HepG2 (cell line): ENCODE measurements around the gene PDLIM4. TPM values are rescaled to one million over a fixed set of nuclear protein-coding genes. Genes with fewer than 3 reads are reported as not detected.

Experiments used
- ATAC-seq: fragments of 200-7000 bp; cut with Tn5 transposase; 3 replicates; pipeline ENCODE4 v1.9.1; 2020; ENCODE audit warnings: mild to moderate bottlenecking, moderate library complexity
- Bru-seq: library from RNA; stranded (reverse); fragments of 400-500 nt; gene quantifications from one replicate; lab custom pipeline; 2021; lab: Mats Ljungman, UMichigan
- BruChase-seq, 2 experiments: library from RNA; stranded (reverse); fragments of 400-500 nt; gene quantifications; one replicate each; lab custom pipeline; 2021; lab: Mats Ljungman, UMichigan
- BruUV-seq: library from RNA; stranded (reverse); fragments of 400-500 nt; replicated peaks from 2 replicates; lab custom pipeline; 2021; lab: Mats Ljungman, UMichigan
- CTCF ChIA-PET: fragments of 300-600 bp; formaldehyde crosslinking; extraction: SDS; loops from one replicate; lab custom pipeline; 2021; ENCODE audit warnings: low total read pairs, inconsistent platforms, low intra/inter-chr PET ratio; lab: Yijun Ruan, JAX
- POLR2A ChIA-PET: fragments of 350-600 bp; sonication (Branson Sonifier 250); formaldehyde crosslinking; loops from one replicate; lab custom pipeline; 2020; ENCODE audit warnings: antibody characterized with exemption, inconsistent platforms; lab: Yijun Ruan, JAX
- DNase-seq: peaks from one replicate; pipeline ENCODE4 v3.0.0-alpha.2; 2015; ENCODE audit warnings: low spot score
- FAIRE-seq: peaks from 3 replicates; lab custom pipeline; 2011; peaks lifted over from hg19 to GRCh38; lab: Jason Lieb, UNC
- H2AFZ ChIP-seq: one replicate; pipeline ENCODE4 v1.6.1; 2011; ENCODE audit warnings: low read length, inconsistent platforms
- H3K27ac ChIP-seq: fragments of 300-600 bp; 3 replicates; pipeline ENCODE4 v1.8.0; 2011; ENCODE audit warnings: mixed run types, mild to moderate bottlenecking, mixed read lengths, low read length, inconsistent platforms; ENCODE audit not compliant: insufficient read depth; ENCODE audit errors: extremely low read length
- H3K27me3 ChIP-seq, 2 experiments: fragments of 200-600 bp in 1 of 2; 2 replicates in 1 of 2; 3 replicates in 1 of 2; pipeline versions ENCODE4 v1.6.0 to v1.8.0; 2011; ENCODE audit warnings: low read length in 2 of 2, mild to moderate bottlenecking in 2 of 2, moderate library complexity in 2 of 2, inconsistent platforms in 1 of 2; ENCODE audit not compliant: insufficient read depth in 2 of 2, control insufficient read depth in 1 of 2
- H3K36me3 ChIP-seq, 2 experiments: fragments of 200-600 bp in 1 of 2; replicated peaks in 1 of 2; 2 replicates in 1 of 2; 3 replicates in 1 of 2; pipeline versions ENCODE4 v1.5.1 to v1.8.0; 2011; ENCODE audit warnings: low read length in 2 of 2, inconsistent platforms in 1 of 2; ENCODE audit not compliant: insufficient read depth in 2 of 2, control insufficient read depth in 1 of 2
- H3K4me1 ChIP-seq: 2 replicates; pipeline ENCODE4 v1.5.1; 2012; ENCODE audit warnings: low read length, inconsistent platforms; ENCODE audit not compliant: insufficient read depth
- H3K4me2 ChIP-seq: 2 replicates; pipeline ENCODE4 v1.6.0; 2011; ENCODE audit warnings: low read depth, low read length, inconsistent platforms
- H3K4me3 ChIP-seq, 3 experiments: fragments of 200-600 bp in 1 of 3; sonication (generic), shearing (Covaris generic) in 1 of 3; replicated peaks in 1 of 3; 2 replicates each; pipeline ENCODE4 v1.5.1; 2011 to 2016; ENCODE audit warnings: low read length in 3 of 3, inconsistent platforms in 2 of 3, low read depth in 2 of 3, mild to moderate bottlenecking in 2 of 3, control low read depth in 1 of 3, mixed read lengths in 1 of 3; ENCODE audit not compliant: insufficient read depth in 1 of 3
- H3K79me2 ChIP-seq: one replicate; pipeline ENCODE4 v1.6.1; 2011; ENCODE audit warnings: low read length, inconsistent platforms; ENCODE audit not compliant: insufficient read depth
- H3K9ac ChIP-seq: 2 replicates; pipeline ENCODE4 v1.6.0; 2011; ENCODE audit warnings: mild to moderate bottlenecking, low read depth, low read length, inconsistent platforms; ENCODE audit not compliant: insufficient read depth
- H3K9me3 ChIP-seq: 2 replicates; pipeline ENCODE4 v1.5.1; 2012; ENCODE audit warnings: mild to moderate bottlenecking, low read length
- H4K20me1 ChIP-seq: 2 replicates; pipeline ENCODE4 v1.6.0; 2011; ENCODE audit warnings: inconsistent platforms, mild to moderate bottlenecking, low read length, moderate library complexity; ENCODE audit not compliant: insufficient read depth
- ASH2L ChIP-seq: fragments of 300-600, 200-600 bp; sonication (generic); IDR thresholded peaks from 2 replicates; pipeline ENCODE4 v1.7.0; 2017; ENCODE audit warnings: low read depth, mild to moderate bottlenecking, moderate library complexity, mixed read lengths, low read length; ENCODE audit not compliant: insufficient read length
- HNRNPLL ChIP-seq: fragments of 200-400 bp; formaldehyde crosslinking; IDR thresholded peaks from 2 replicates; pipeline ENCODE4 v1.6.1; 2017; ENCODE audit warnings: mild to moderate bottlenecking, low read depth, low read length; ENCODE audit not compliant: poor library complexity, severe bottlenecking
- NFKB2 ChIP-seq: sonication (generic); formaldehyde crosslinking; IDR thresholded peaks from 2 replicates; pipeline ENCODE4 v1.4.0; 2020; ENCODE audit warnings: missing genetic modification reagents, borderline replicate concordance
- PHF8 ChIP-seq: sonication (generic); formaldehyde crosslinking; IDR thresholded peaks from 2 replicates; pipeline ENCODE4 v1.5.0; 2020; ENCODE audit warnings: missing genetic modification reagents
- SALL1 ChIP-seq: sonication (generic); formaldehyde crosslinking; IDR thresholded peaks from 2 replicates; pipeline ENCODE4 v1.8.0; 2022; ENCODE audit warnings: mild to moderate bottlenecking, missing genetic modification reagents
- TAF15 ChIP-seq: fragments of 200-400 bp; formaldehyde crosslinking; IDR thresholded peaks from one replicate; pipeline ENCODE4 v1.6.1; 2018; ENCODE audit warnings: mild to moderate bottlenecking, low read depth, low read length; ENCODE audit not compliant: poor library complexity, severe bottlenecking
- TMF1 ChIP-seq: sonication (generic); formaldehyde crosslinking; IDR thresholded peaks from 2 replicates; pipeline ENCODE4 v1.8.1; 2022; ENCODE audit warnings: low read depth, missing genetic modification reagents
- ZFY ChIP-seq: sonication (generic); formaldehyde crosslinking; IDR thresholded peaks from 2 replicates; pipeline ENCODE4 v1.4.0; 2020; ENCODE audit warnings: missing genetic modification reagents
- ZNF576 ChIP-seq: sonication (generic); formaldehyde crosslinking; IDR thresholded peaks from 2 replicates; pipeline ENCODE4 v1.4.0; 2020; ENCODE audit warnings: mild to moderate bottlenecking, missing genetic modification reagents
- ZNF672 ChIP-seq: sonication (generic); formaldehyde crosslinking; IDR thresholded peaks from 2 replicates; pipeline ENCODE4 v1.8.1; 2022; ENCODE audit warnings: missing genetic modification reagents
- WGBS: methylation state at CpG from one replicate; pipeline ENCODE4 v1.1.6; 2017; ENCODE audit warnings: low lambda C conversion rate; 5-methylcytosine and 5-hydroxymethylcytosine counted together
- in situ Hi-C: cut with HindIII; loops from 2 replicates; pipeline ENCODE4 v1.10.0; 2017; ENCODE audit warnings: low pct_unique_long_range_greater_than_20kb; ENCODE audit not compliant: extremely low pct_ligation_motif_present
- intact Hi-C: fragments of 100-400 bp; cut with micrococcal nuclease; formaldehyde crosslinking; loops from one replicate; pipeline ENCODE4 v1.10.0; 2022; ENCODE audit not compliant: unreplicated experiment
- long read RNA-seq, 2 experiments: library from RNA in 1 of 2; library from polyadenylated mRNA in 1 of 2; stranded (forward) in 1 of 2; unstranded in 1 of 2; transcript quantifications; one replicate each; pipeline ENCODE4 v2.0.0, GENCODE V29; 2019 to 2022
- polyA minus RNA-seq, 3 experiments: library from RNA; depleted of rRNA, polyadenylated mRNA; stranded (reverse); fragments of >200 nt; gene quantifications; 2 replicates each; pipeline ENCODE4 v1.2.3, GENCODE V29; 2011; ENCODE audit warnings: low replicate concordance in 1 of 3
- polyA plus RNA-seq, 8 experiments: library from polyadenylated mRNA; depleted of rRNA in 3 of 8; stranded (reverse) in 7 of 8; unstranded in 1 of 8; fragments of >200 nt; fragmentation: Illumina TruSeq in 4 of 8; extraction: Trizol in 4 of 8; gene quantifications; 2 replicates each; pipeline versions ENCODE4 v1.2.1 to v1.2.3, GENCODE V29; 2011 to 2016; ENCODE audit warnings: low read depth in 4 of 8, missing spikeins in 1 of 8, mixed read lengths in 1 of 8; ENCODE audit not compliant: insufficient read depth in 1 of 8
- total RNA-seq, 5 experiments: library from RNA; depleted of rRNA; stranded (reverse); fragments of >200 nt; fragmentation: Illumina TruSeq; extraction: Trizol; gene quantifications; 2 replicates each; pipeline ENCODE4 v1.2.3, GENCODE V29; 2016; ENCODE audit warnings: low read depth in 1 of 5
- TF ChIP-seq, protein P1 (sequence below): sonication (generic); formaldehyde crosslinking; IDR thresholded peaks from 2 replicates; pipeline ENCODE4 v1.5.1; 2020; ENCODE audit warnings: mild to moderate bottlenecking, missing genetic modification reagents, moderate library complexity

Gene PDLIM4, protein sequence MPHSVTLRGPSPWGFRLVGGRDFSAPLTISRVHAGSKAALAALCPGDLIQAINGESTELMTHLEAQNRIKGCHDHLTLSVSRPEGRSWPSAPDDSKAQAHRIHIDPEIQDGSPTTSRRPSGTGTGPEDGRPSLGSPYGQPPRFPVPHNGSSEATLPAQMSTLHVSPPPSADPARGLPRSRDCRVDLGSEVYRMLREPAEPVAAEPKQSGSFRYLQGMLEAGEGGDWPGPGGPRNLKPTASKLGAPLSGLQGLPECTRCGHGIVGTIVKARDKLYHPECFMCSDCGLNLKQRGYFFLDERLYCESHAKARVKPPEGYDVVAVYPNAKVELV
- total RNA-seq (2016; rRNA removed; fragmentation: Illumina TruSeq; extraction: Trizol) (0.80 and 1.1 TPM in 2 replicates), polyA plus RNA-seq (2011; rRNA removed) (2.3 and 2.5 TPM in 2 replicates), polyA minus RNA-seq (2011; rRNA and poly(A)+ RNA removed; ENCODE audit: low replicate concordance) (0.77 and 0.94 TPM in 2 replicates), Bru-seq, nascent RNA (percentile 31 among the genes with signal in this experiment), BruChase-seq, experiment 1, labeled RNA remaining after a 6-hour chase (percentile 23 among the genes with signal in this experiment), BruChase-seq, experiment 2, labeled RNA remaining after a 2-hour chase (percentile 19 among the genes with signal in this experiment)
- 0.44 and 0.81 TPM in 2 replicates for total RNA-seq (2016; cell fraction: cytosol; rRNA removed; fragmentation: Illumina TruSeq; extraction: Trizol; ENCODE audit: low read depth)
- total RNA-seq (2016; cell fraction: insoluble cytoplasmic fraction; rRNA removed; fragmentation: Illumina TruSeq; extraction: Trizol) = 1.1 and 1.2 TPM in 2 replicates
- total RNA-seq (2016; cell fraction: membrane; rRNA removed; fragmentation: Illumina TruSeq; extraction: Trizol) = 0.76 and 0.93 TPM in 2 replicates
- total RNA-seq (2016; cell fraction: nucleus; rRNA removed; fragmentation: Illumina TruSeq; extraction: Trizol) = 0.38 and 0.56 TPM in 2 replicates
- 1.2 and 3.5 TPM in 2 replicates for polyA plus RNA-seq (2011; cell fraction: cytosol; rRNA removed)
- polyA plus RNA-seq (2011; cell fraction: nucleus; rRNA removed) = 5.9 and 8.0 TPM in 2 replicates
- 1.4 and 1.7 TPM in 2 replicates for polyA plus RNA-seq (2012)
- polyA plus RNA-seq (2016; cell fraction: cytosol; fragmentation: Illumina TruSeq; extraction: Trizol; ENCODE audit: low read depth) = 0.28 and 0.49 TPM in 2 replicates
- 2.1 and 2.4 TPM in 2 replicates for polyA plus RNA-seq (2016; cell fraction: insoluble cytoplasmic fraction; fragmentation: Illumina TruSeq; extraction: Trizol; ENCODE audit: low read depth)
- 0.43 and 0.85 TPM in 2 replicates for polyA plus RNA-seq (2016; cell fraction: membrane; fragmentation: Illumina TruSeq; extraction: Trizol; ENCODE audit: low read depth)
- 0.97 and 2.5 TPM in 2 replicates for polyA plus RNA-seq (2016; cell fraction: nucleus; fragmentation: Illumina TruSeq; extraction: Trizol; ENCODE audit: insufficient read depth, low read depth)
- 1.1 and 1.3 TPM in 2 replicates for polyA minus RNA-seq (2011; cell fraction: cytosol; rRNA and poly(A)+ RNA removed)
- polyA minus RNA-seq (2011; cell fraction: nucleus; rRNA and poly(A)+ RNA removed) = 0.87 and 1.4 TPM in 2 replicates
- long read RNA-seq, experiment 1, partial matches to known transcripts = 0 of 2 reads
- long read RNA-seq, experiment 1, other reads (novel, unspliced or antisense) = 0 of 2 reads
- long read RNA-seq, experiment 2, transcript PDLIM4-201 (7 exons, 2,282 nt) = major isoform, 12 of 18 reads
- long read RNA-seq, experiment 2, partial matches to known transcripts = 1 of 18 reads
- long read RNA-seq, experiment 2, other reads (novel, unspliced or antisense) = 5 of 18 reads

DNA sequence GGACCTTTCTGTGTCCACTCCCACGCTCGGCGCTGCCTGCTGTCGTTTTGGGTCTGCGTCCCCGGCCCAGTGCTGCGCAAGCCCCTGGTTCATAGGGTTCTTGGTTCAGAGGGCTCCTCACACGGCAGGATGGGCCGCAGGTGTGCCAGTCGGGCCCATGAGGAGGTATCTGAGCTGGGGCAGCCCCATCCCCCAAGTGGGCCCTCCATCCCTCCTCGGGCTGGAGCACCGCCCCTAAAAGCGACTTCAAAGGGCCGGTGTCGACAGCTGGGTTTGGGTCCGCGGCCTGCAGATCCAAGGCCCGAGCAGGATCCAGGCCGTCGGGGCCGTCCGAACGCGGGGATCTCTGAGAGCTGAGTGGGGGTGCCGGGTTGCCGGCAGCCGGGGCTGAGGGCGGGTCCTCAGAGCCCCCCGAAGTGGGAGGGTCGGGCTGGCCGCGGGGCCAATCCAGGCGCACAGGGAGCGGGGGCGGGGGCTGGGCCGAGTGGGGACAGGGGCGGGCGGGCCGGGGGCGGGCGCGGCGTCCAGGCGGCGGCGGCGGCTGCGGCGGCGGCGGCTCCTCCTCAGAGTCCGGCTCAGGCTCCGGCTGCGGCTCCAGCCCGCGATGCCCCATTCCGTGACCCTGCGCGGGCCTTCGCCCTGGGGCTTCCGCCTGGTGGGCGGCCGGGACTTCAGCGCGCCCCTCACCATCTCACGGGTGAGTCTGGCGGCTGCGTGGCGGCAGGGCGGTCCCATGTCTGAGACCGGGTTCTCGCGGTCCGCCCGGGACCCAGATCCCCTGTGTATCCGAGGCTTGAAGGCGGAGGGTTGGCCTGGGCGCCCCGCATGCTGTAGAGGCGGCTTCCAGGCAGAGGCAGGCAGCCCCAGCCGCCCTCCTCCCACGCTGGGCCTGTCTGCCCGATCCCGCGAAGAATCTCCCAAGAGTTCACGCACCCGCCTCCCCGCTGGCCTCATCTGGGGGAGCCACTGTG lies at the start of gene PDLIM4:
PDLIM4 (plus strand) TSS at position 566 of the 971 bp plus-strand sequence; CDS start at position 605, 39 bp downstream.
- no peaks in the 10 kb centered on the region for H4K20me1 ChIP-seq
- ATAC-seq = peak; percentile 53
- in situ Hi-C loops = no loop called here
- peak within 1 kb of the TSS; percentile 38 for H3K9ac ChIP-seq
- H3K27ac ChIP-seq = no peak within 1 kb of the TSS
- POLR2A ChIA-PET = no interaction called here
- peak within 1 kb of the TSS; percentile 4 for H2AFZ ChIP-seq
- H3K9me3 ChIP-seq = no peaks in the 10 kb centered on the region
- peaks cover 12 to 34% of the 10 kb centered on the region in 2 experiments for H3K27me3 ChIP-seq
- no peak for FAIRE-seq
- peak within 1 kb of the TSS; percentile 86 for H3K4me2 ChIP-seq
- H3K4me1 ChIP-seq = peaks cover 14% of the 10 kb centered on the region
- intact Hi-C loops = no loop called here
- no peaks in the 10 kb centered on the region for H3K79me2 ChIP-seq
- H3K36me3 ChIP-seq = no peaks in the 10 kb centered on the region
- 39% methylated on average over 12 of the region's 88 CpGs for WGBS
- CTCF ChIA-PET = no interaction called here
- no peak for DNase-seq
- BruUV-seq = no TSS peak
- peak within 1 kb of the TSS; percentile 54 to 81 (median 58) for H3K4me3 ChIP-seq
- TF ChIP-seq ASH2L = no peak
- peak; percentile 11; the same call in 1 of the 2 replicates for TF ChIP-seq SALL1 (CRISPR knock-in tag)
- 0 out of 2 replicates have a peak, but pooled peaks have one; percentile 48 for TF ChIP-seq TMF1 (CRISPR knock-in tag)
- TF ChIP-seq ZFY (CRISPR knock-in tag) = peak; percentile 47
- TF ChIP-seq, protein P1, sequence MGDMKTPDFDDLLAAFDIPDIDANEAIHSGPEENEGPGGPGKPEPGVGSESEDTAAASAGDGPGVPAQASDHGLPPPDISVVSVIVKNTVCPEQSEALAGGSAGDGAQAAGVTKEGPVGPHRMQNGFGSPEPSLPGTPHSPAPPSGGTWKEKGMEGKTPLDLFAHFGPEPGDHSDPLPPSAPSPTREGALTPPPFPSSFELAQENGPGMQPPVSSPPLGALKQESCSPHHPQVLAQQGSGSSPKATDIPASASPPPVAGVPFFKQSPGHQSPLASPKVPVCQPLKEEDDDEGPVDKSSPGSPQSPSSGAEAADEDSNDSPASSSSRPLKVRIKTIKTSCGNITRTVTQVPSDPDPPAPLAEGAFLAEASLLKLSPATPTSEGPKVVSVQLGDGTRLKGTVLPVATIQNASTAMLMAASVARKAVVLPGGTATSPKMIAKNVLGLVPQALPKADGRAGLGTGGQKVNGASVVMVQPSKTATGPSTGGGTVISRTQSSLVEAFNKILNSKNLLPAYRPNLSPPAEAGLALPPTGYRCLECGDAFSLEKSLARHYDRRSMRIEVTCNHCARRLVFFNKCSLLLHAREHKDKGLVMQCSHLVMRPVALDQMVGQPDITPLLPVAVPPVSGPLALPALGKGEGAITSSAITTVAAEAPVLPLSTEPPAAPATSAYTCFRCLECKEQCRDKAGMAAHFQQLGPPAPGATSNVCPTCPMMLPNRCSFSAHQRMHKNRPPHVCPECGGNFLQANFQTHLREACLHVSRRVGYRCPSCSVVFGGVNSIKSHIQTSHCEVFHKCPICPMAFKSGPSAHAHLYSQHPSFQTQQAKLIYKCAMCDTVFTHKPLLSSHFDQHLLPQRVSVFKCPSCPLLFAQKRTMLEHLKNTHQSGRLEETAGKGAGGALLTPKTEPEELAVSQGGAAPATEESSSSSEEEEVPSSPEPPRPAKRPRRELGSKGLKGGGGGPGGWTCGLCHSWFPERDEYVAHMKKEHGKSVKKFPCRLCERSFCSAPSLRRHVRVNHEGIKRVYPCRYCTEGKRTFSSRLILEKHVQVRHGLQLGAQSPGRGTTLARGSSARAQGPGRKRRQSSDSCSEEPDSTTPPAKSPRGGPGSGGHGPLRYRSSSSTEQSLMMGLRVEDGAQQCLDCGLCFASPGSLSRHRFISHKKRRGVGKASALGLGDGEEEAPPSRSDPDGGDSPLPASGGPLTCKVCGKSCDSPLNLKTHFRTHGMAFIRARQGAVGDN (CRISPR knock-in tag) = peak; percentile 37; the same call in 1 of the 2 replicates
- no peak for TF ChIP-seq ZNF576 (CRISPR knock-in tag)
- peak; percentile 43; the same call in 1 of the 2 replicates for TF ChIP-seq PHF8 (CRISPR knock-in tag)
- no peak for TF ChIP-seq ZNF672 (CRISPR knock-in tag)
- TF ChIP-seq TAF15 = no peak
- TF ChIP-seq NFKB2 (CRISPR knock-in tag) = 0 out of 2 replicates have a peak, but pooled peaks have one; percentile 18
- TF ChIP-seq HNRNPLL = peak; percentile 18
